Stimulated activated CD4-positive, alpha-beta T cell treated with anti-CD3 and anti-CD28 coated beads, Interleukin-1b, Interleukin-23, amount 100 ng/mL, for 4 hours (primary cell): ENCODE measurements around the gene LHFPL6.

Experiments
- DNase-seq, 2 donors: peaks; one replicate each; pipeline ENCODE4 v3.0.0-alpha.2; 2020; ENCODE audit warnings: low read depth in 2 of 2

Gene LHFPL6

DNA sequence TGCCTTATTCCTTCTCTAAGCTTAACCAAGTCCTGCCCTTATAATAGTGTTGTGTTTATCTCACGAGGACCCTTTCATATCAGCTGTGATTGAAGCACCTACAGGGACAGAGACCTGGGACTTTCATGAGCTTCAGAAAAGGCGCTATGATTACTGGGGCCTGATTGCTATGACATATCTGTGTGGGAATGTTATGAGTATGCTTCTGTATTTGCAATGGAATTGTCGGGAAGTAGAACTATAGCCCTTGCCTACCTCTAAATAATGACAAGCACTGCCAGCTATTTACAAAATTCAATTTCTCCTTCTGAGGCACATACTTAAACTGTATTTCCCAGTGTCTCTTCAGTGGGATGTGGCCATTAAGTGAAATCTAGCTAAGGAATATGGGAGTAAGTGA lies 191.5 kb downstream of the LHFPL6 start:
- DNase-seq, result no peak

DNA sequence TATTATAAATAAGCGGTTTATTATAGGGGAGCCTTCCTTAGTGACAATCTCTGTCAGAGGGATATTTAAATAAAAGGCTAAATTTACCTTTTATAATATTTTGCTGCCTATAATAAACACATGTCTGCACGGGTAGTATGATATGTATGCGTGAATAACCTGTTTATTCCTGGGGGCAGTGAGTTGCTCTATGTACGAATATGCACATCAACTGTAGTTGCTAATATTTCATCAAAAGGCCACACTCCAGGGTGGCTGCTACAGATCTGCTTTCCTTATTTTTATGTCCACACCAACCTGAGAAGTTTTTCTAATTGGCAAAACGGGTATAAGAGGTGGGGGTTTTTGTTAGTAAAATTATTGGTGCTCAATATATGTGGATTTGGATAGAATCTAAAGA lies 192.0 kb downstream of the LHFPL6 start:
- no peak for DNase-seq

DNA sequence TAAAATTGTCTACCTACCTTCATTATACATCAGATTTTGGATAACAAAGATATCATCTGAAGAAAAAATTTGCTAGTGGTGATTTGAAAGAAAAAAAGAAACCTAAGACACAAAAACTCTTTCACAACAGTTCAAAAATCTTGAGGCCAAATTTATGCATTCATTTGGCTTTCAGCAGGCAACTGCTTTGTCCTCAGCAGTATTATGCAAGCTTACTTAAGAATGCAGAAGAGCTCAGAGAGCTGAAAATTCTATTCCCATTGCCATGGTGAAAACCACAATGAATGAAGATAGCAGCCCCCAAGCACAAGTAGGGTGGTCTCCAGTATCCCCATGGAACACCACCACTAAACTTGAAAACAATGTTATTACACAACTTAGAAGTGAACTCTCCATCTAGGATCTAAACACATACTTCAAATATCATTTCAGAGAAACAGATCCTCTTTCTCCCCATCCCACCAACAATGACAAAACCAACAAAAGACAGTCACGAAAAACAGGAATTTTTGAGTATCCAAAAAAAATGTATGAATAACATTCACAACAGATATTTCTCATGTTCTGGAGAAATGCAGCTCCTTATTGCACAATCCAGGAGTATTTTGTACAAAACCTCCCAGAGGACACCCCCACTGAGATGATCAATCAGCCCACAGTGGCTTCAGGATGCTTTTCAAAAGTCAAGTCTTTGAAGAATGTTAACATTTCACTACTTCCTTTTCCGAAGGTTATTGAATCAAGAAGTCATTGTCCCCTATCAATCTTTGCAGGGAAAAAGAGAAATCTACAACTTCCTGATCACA lies 192.7 kb downstream of the LHFPL6 start:
- no peak for DNase-seq

DNA sequence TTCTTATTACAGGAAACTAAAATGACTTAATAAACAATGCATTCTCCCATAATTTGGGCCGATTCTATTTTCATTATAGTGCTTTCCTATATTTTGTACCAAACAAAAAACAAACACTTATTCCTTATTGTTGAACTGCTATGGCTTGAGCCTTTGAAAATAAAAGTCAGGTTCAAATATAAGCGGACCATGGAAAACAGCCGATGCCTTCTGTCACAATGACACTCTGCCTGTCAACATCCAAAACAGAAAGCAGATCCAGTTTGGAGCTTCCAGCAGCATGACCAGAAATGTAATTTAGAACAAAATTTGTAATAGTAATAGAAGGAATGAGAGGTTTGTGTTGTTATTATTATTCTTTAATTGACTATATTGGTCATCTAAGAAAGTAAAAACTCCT lies 194.5 kb downstream of the LHFPL6 start:
- DNase-seq, result no peak

DNA sequence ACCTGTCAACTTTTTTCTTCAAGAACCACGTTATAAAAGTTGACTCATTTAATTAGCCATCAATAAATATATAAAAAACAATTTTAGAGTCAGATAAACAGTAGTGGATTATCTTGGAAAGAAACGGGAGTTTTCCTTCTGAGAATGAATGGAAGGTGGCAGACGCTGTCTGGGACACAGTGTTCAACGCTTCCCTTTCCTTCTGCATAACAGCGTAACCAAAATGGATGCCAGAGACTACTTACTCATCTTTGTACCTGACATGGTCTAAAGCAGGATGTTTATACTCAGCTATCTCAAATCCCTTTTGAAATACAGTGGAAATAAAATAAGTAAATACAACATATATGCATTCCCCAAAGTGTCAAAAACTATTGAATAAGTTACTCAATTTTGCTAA lies 195.2 kb downstream of the LHFPL6 start:
- no peak for DNase-seq

DNA sequence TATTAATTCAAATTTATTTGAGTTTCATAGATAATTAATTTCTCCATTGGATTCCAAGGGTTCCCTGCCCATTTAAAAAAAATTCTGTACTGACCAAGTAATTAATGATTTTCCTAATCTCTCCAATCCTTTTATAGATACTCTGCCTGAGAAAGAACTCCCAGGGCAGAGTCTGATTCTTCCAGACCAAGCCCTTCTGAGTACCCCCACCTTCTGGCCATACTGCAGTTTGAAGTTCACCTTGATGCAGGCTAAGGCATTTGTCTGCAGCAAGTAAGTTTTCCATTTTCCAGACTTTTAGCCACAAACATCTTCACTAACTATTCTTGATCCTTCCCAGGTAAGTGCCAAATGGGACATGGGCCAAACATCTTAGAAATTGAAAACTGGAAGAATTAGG lies 195.9 kb downstream of the LHFPL6 start:
- no peak for DNase-seq

DNA sequence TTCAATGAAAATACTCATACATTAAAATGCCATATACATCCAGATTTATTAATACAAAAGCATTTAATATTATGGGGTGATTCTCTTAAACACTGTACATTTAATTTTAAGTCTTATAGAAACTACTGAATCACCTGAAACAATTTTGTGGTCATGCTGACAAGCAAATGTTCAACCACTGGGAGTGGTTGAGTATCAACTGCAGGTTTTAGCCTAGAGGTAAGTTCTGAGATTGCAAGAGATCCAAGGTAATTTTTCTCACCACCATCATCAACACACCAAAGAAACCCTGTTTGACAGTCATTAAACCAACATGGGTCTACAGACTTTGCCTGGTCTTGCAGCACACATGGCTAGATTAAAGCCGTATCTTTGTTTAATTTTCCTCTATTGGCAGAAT lies 196.3 kb downstream of the LHFPL6 start:
- no peak for DNase-seq

DNA sequence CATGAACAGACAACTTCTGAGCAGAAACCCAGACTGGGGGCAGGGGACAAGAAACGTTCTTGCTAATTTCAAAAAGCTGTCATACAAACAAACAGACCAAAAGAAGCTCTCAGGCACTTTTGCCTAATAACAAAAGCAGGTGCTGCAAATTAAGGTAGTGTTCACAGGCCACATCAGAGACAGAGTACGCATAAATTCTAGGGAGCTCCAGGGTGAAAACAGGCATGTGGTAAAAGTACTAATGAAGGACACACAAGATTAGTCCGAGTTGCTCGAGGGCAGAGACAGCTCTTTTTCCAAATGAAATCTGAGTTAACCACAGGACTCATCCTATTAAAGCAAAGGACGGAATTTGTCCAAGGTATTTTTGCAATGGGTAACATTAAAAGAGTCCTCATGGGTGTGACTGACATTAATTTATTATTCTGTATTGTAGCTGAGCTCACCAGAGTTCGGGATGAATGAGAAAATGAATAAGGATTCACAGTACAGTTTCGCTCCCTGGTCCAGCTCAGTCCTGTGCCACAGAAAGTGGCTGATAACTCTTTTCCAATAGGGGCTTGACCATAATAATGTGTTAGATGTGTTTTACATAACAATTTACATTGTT lies 197.3 kb downstream of the LHFPL6 start:
- no peak for DNase-seq

DNA sequence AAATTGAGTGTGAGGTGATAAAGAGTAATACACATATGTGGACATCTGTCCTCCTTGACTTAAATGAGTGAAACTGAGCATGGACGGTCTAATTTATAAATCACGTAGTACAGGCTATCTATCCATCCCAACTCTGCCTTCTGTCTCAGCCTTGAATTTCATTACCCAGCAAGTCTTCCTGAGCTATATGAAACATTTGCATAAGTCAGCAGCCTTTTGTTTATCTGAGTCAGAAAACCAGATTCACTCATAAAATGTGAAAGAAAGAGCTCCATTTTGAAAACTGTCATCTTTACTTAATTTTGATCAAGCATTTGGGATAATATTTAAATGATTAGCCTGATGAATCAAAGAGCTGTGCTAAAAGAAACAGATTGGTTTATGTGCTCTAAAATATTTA lies 197.9 kb downstream of the LHFPL6 start:
- no peak for DNase-seq

DNA sequence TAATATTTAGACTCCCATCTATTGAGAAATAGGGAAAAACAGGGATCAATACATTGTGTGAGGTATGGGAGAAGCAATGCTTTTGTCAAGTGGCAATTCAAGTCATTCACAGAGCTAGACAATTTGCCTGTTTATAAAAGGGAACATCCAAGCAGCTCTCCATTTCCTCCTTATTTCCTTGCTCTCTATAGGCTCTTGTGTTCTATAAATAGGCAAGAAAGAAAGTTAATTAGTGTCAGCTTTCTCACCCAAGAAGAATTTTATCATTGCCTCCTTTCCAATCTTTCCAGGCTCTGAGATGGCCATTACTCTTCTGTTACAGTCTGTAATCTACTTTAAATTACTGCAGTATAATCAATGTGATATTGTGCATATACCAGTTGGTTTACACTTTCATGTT lies 199.9 kb downstream of the LHFPL6 start:
- DNase-seq, result no peak

DNA sequence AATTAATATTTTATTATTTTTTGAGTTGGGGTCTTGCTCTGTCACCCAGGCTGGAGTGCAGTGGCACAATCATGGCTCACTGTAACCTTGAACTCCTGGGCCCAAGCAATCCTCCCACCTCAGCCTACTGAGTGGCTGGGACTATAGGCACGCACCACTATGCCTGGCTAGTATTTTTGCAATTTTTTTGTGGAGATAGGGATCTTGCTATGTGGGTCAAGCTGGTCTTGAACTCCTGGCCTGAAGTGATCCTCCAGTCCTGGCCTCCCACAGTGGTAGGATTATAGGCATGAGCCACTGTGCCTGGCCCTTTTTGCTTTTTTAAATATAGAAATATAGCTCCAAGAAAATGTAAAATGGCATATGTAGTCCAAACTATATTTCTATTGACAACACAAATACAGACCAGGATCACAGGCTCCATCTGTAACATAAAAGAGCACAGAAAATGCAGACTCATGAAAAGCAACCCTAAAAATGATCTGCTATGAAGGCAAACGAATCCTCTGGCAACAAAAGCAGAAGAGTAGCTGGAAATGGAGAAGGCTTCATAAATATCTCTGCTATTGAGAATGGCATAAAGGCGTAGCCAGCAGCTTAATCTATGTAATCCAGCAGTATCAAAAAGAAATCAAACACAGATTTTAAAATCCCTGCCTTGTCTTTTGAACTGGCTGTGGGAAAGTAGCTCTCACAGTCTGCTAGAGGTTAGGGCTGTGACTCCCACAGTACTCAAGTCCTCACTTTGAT lies 200.6 kb downstream of the LHFPL6 start:
- DNase-seq, result no peak

DNA sequence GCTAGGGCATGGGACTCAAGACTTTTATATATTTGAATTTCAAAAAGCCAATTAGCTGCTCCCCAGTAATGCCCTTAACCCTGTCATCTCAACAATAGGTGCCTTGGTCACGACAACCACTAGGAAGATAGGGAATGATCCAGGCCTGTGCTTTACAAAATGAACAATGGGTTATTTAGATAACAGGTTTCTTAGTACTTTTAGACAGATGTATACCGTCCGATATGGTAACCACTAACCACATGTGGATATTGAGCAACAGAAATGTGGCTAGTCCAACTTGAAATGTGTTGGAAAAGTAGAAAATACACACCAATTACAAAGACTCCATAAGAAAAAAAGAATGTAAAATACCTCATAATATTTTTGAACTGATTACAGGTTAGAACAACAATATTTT lies 201.2 kb downstream of the LHFPL6 start:
- no peak for DNase-seq

DNA sequence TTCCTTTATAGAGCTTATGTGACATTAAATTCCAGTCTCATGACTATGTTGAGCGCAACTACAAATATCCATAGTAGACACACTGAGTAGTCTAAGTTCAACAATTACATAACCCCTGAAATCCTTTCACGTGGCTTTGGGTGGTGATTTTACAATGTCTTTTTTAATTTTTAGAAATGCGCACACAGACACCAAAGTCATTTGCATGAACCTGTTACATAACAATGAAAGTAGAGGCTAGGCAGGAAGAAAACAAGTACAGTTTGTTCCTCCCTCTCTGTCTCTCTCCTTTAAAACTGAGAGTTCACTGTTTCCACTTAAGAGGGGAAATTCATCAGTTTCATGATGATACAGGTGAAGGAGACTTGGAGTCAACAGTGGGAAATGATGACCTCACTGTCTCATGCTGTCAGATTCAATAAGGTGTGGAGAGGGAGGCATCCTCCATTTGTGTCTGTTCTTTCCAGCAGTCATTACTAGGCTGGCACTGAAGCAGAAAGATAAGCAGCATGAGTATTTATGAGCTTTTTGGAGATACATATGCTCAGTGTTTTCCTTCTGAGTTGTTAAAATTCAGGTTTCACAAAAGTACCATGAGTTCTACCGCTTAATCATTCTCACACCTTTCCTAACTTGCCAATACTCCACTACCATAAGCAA lies 201.8 kb downstream of the LHFPL6 start:
- DNase-seq, result no peak

DNA sequence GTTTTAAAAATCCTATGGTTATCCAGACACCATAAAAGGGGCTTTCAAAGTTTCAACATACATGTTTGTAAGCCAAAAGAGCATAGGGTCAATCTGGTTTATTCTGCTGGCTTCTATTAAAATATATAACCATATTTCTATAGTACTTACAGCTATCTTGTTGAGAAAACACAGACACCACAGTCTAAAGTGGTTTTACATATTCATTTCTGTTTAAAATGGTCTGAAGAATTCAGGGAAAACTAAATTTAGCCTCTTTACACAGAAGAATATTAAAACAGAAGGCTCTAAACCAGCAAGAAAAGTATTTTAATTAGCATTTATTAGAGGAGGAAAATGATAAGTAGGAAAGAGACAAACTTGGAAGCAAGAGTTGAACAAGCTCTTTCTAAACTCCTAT lies 203.9 kb downstream of the LHFPL6 start:
- DNase-seq, result no peak

DNA sequence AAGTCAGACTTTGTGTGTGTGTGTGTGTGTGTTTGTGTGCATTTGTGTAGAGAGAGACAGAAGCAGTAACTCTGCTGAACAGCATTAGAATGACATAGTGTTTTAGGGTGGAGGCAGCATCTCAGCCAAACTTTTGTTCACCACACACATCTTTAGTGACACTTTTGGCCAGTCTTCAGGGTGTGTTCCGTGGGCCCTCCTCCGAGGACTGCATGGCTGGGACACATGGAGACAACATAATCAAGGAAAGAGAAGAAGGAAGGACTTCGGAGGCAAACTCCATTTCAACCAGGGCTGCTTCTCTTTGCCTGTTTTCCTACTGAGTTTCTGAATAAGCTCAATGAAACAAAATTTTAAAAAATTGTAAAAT lies 205.1 kb downstream of the LHFPL6 start:
- no peak for DNase-seq

DNA sequence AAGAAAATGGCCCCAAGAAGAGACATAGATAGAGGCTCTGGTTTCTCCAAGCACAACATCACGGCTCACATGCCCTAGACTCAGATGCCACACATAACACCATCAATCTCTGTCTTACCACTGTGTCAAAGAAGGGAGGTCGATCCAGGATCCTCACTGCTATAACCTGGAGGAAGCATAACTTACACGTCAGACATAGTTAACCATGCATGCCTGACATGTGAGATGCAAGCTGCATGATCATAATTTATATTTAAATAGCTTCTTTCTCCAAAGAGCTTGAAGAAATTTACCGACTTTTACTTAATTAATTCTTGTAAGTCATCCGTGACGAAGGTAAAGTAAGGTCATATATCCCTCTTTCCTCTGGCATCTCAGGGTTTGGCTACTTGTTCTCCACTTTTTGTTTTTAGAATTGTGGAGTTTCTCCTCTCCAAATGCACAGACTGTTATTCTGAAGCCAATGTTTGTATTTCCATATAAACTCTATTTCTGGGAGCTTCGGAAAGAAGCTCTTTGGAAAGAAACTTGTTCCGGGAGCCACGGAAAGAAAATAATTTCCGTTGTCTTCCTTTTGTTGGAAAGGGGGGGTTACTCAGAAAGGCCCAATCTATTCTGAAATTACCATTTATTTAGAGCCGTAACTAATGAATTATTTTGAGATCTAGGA lies 205.6 kb downstream of the LHFPL6 start:
- no peak for DNase-seq

DNA sequence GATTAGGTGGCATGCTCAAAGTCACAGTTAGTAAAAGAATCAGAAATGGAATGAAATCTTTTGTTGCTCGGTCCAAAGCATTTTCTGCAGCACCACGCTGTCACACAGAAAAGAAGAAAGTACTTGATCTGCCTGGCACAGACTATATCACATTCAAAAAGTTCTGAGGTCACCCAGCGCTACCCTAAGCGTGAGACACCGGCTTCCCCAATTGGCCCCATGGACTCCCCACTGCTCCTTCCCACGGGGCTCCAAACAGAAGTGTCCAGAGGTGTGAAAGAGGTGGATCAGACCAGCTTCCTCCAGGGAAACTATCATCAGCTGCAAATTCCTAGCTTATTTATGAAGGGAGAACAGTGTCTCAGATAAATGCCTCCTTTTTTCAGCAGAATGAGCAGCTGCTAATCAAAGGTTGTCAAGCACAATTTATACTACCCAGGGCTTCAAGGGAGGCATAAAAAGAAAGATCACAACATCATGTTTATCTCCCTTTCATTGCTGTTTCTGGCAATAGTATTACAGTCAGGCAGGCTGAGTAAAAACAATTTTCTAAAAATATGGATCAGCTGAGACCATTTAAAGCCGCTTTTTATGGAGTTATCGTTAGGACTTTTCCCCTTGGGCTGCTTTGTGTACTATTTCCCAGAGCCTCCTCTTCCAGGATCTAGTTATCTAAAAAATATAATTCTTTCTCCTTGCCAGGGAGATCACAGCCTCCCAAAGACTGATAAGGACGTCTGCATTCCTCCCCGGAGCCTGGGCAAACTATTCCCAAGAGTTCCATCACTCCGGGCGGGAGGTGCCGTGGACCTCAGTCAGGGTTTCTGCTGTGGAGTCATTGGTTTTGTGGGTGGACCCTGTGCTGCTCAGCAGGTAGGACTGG lies 208.0 kb downstream of the LHFPL6 start:
- no peak for DNase-seq

DNA sequence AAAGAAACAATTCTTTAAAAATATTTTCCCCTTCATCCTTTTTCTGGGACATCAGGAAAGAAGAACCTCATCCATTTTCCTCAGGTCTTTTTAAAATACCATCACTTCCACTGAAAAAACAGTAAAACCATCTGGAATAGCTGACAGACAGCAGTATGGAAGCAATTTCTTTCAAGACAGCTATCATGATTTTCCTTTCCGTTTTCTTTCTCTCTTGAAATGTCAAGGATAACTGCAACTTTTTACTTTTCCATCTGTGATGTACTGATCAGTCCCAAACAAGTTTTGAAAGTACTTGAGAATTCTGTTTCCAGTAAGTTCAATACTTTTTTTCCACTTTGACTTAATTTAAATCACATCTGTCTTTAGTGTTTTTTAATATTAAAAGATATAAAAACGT lies 211.2 kb downstream of the LHFPL6 start:
- DNase-seq, result no peak

DNA sequence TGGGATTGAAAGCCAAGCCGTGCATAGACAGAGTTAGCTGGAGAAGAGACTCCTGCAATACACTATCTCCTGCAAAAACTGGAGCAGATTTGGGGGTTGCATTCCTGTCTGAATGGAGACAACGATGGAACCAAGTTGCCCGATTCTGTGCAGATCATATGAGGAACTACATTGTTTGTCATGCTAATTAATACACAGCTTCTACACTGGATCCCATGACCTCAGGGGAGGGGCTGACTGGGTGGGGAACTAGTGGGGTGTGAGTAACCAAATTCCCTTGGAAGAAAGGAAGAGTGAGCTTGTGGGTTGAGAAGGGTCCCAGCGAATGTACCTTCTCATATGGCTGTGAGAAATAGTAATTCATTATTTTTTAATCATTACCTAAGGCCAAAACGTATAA lies 214.0 kb downstream of the LHFPL6 start:
- no peak for DNase-seq

DNA sequence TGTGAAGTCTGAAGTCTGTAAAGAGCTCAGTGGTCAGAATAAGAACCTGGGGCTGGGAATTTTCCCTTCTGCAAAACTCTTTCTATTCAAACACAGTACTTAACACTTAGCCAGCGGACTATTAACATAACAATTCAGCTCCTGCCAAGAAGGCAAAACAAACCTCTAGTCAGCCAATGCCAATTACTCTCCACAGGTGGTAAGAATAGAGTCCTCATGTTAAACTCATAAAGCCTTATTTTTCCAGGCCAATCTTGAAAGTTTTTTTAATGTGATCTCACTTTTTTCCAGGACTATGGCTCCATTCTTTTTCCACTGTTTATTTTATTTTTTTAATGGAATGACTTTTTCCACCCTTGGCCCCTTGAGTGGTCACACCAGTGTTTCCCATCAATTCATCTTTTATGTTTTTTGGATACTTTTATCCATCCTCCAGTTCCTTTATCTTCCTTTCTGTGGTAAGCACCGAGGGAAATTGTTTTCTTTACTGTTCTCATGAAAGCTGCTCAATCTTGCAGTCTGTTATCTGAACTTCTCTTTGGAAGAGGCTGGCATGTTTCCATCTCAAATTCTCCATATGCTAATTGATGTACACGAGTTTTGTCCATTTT lies 217.3 kb downstream of the LHFPL6 start:
- DNase-seq, result no peak

DNA sequence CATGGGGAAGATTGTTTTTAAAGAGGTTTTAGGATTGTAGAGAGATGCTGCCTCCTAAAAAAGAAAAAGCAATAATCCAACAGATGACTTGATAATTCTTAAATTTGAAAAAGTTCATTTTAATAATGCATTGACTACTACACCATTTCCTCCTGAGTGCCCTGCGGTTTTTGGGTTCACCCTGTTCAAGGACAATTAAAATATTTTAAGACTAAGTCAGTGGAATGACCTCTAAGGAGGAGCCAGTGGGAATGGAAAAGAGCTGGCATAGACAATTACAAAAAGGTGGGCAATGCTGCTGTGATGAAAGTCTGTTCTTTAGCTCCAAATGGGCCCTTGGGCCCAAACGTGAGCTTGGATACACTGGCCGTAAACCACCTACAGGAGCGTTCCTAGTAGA lies 217.8 kb downstream of the LHFPL6 start:
- no peak for DNase-seq
